Fibroblast of pulmonary artery (primary cell): ENCODE data around the gene TMEM150A.
"Not testable (repeated sequence)": the region's sequence is repeated elsewhere in the genome, so short reads cannot be mapped to it uniquely, and the experiment has no call there.

Experiments
- DNase-seq: peaks from one replicate; pipeline ENCODE4 v3.0.0-alpha.2; 2010; ENCODE audit warnings: low read depth
- H3K4me3 ChIP-seq: replicated peaks from 2 replicates; pipeline ENCODE4 v1.5.1; 2011; ENCODE audit warnings: low read depth, mild to moderate bottlenecking, control low read depth, low read length, moderate library complexity
- TF ChIP-seq, protein P1 (sequence below): IDR thresholded peaks from 2 replicates; pipeline ENCODE4 v1.5.1; 2011; ENCODE audit warnings: mild to moderate bottlenecking, control low read depth, low read length, inconsistent platforms; ENCODE audit errors: missing control alignments

TMEM150A gene

DNA sequence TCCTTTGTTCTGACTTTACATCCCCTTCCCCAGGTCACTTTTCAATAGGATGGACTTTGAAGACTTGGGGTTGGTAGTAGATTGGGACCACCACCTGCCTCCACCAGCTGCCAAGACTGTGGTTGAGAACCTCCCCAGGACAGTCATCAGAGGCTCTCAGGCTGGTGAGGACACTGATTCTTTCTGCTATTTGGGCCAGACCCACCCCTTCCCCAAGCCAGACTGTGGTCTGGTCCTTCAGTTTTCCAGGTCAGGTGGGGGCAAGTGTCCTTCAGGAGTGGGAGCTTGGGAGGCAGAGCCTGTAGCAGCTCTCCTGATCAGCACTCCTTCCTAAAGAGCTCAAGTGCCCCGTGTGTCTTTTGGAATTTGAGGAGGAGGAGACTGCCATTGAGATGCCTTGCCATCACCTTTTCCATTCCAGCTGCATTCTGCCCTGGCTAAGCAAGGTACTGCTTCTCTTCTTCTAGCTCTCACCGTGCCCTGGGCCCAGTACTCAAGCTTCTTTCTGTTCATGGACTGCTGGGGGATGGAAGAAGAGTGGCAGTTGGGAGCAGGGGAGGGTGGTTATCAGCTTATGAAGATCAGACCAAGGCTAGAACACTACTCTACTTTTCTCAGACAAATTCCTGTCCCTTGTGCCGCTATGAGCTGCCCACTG, 5.9 kb downstream of the TMEM150A start:
- peak overlapping the region; percentile 99 for H3K4me3 ChIP-seq
- DNase-seq = no peak
- TF ChIP-seq, protein P1, sequence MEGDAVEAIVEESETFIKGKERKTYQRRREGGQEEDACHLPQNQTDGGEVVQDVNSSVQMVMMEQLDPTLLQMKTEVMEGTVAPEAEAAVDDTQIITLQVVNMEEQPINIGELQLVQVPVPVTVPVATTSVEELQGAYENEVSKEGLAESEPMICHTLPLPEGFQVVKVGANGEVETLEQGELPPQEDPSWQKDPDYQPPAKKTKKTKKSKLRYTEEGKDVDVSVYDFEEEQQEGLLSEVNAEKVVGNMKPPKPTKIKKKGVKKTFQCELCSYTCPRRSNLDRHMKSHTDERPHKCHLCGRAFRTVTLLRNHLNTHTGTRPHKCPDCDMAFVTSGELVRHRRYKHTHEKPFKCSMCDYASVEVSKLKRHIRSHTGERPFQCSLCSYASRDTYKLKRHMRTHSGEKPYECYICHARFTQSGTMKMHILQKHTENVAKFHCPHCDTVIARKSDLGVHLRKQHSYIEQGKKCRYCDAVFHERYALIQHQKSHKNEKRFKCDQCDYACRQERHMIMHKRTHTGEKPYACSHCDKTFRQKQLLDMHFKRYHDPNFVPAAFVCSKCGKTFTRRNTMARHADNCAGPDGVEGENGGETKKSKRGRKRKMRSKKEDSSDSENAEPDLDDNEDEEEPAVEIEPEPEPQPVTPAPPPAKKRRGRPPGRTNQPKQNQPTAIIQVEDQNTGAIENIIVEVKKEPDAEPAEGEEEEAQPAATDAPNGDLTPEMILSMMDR = no peak

DNA sequence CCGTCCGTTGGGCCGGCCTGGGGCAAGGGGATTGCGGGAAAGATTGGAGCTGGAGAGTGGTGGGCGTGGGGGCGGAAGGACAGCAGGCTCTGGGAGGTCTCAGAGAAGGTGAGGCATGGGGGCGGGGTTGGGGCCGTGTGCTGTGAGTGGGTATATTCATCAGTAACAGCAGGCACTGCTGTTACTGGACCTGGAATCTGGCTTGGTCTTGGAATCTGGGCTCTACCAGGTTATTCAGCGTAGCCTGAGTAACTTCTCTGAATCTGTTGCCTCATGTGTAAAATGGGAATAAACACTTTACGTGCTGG, 6.5 kb downstream of the TMEM150A start:
- DNase-seq = no peak
- TF ChIP-seq, protein P1 = no peak
- peak overlapping the region; percentile 99 for H3K4me3 ChIP-seq

DNA sequence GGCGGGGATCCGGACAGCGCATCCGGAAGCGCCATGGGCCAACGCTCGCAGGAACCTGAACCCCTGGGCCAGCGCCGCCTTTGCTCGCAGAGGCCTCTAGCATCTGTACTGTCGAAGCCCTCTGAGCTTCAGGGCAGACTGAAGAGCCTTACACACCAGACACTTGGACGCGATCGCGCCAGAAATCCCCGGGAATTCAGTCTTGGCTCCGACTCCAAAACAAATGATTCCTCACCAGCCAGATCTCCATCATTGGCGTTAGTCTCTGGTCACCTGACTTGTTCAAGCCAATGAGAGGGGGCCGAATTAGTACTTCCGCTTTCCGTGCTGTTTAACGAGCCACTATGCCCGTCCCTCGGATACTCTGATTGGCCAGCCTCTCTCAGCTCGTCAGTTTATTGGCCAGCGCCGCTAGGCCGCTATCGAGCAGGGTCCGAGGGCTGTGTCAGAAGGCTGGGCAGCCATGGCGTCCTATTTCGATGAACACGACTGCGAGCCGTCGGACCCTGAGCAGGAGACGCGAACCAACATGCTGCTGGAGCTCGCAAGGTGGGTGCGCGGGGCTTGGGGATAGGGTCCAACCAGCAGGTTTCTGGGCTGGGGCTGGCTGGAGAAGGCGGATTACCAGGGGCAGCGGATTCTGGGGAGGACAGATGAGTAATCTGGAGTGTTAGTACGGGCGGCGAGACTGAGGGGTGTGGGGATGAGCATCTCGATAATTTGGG, 7.0 kb downstream of the TMEM150A start, which contains the start of gene RNF181:
Gene RNF181, plus strand, starts transcription at position 445 of the 725 bp plus-strand sequence. Its CDS starts 19 bp downstream, at position 464.
- DNase-seq = peak; percentile 99
- H3K4me3 ChIP-seq = peak within 1 kb of the TSS; percentile 99
- TF ChIP-seq, protein P1 = no peak

DNA sequence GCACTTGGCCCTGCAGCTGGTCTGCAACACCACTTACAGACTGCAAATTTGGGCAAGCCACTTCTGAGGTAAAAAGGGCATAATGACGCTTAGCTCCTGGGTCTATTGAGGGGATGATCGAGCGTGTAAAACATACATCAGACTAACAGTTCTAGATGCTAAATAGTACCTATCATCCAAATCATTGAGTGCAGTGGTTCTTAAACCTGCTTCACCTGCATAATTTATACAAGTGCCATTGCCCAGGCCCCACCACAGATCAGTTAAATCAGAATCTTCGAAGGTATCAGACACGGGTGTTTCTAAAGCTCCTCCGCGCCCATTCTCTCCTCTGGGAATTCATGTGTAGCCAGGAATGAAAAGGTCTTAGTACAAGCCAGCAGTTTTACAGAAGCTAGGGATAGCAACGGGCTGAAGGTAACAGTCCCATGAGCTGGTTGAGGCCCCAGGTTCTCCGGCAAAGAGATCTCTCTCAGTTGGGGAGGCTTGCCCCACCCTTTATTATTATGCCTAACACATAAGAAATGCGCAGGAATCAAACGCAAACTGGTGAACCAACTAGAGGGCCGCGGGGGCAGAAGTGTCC, 7.7 kb downstream of the TMEM150A start:
- no peak for DNase-seq
- peak overlapping the region; percentile 99 for H3K4me3 ChIP-seq
- TF ChIP-seq, protein P1 = no peak

DNA sequence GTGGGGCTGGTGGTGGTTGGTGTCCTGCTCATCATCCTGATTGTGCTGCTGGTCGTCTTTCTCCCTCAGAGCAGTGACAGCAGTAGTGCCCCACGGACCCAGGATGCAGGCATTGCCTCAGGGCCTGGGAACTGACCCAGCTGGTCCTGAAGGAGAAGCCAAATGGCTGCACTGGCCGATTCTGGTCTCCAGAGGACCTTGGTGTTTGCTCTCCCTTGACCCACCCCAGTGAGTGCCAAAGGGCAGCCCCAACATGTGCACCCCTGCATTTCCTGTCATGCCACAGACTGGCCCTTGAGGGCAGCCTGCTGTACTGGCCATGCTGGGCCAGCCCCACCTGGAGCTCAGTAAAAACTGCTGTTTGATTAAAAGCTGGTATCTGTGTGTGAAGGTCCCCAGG, 9.5 kb downstream of the TMEM150A start:
- no peak overlapping the region for H3K4me3 ChIP-seq
- TF ChIP-seq, protein P1 = no peak
- no peak for DNase-seq

DNA sequence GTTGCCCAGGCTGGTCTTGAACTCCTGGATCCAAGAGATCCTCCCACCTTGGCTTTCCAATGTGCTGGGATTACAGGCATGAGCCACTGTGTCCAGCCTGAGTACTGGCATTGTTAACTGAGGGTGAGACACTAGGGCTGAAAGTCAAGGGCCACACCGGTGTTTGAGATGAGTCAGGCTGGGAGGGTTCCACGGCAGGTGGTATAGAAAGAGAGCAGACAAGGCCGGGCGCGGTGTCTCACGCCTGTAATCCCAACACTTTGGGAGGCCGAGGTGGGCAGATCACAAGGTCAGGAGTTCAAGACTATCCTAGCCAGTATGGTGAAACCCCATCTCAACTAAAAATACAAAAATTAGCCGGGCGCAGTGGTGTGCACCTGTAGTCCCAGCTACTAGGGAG, 10.2 kb downstream of the TMEM150A start:
- H3K4me3 ChIP-seq, DNase-seq: not testable (repeated sequence)

DNA sequence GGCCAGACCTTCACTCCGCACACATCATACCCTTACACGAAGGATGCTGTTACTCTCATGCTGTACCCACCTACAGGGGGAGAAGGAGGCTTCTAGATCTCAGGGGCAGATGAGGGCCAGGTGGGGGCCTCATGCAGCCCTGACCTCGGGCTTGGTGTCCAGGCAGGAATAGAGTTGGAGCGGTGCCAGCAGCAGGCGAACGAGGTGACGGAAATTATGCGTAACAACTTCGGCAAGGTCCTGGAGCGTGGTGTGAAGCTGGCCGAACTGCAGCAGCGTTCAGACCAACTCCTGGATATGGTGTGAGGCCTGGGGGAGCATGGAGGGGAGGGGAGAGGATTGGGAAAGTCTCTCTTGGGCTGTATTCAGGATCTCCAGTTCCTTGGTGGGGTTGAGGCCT, 10.9 kb downstream of the TMEM150A start:
- no peak for DNase-seq
- no peak overlapping the region for H3K4me3 ChIP-seq
- TF ChIP-seq, protein P1 = no peak
